ENCODE data around the gene KIF26B.

Gene KIF26B

GRCh38 chr1:245361951-245362350, 207.2 kb downstream of the KIF26B start:
- no peak for DNase-seq

- no peak for DNase-seq
Observed at GRCh38 chr1:245363461-245364200, 208.8 kb downstream of the KIF26B start.

- DNase-seq = no peak
Observed at GRCh38 chr1:245365095-245366020, 210.6 kb downstream of the KIF26B start.

GRCh38 chr1:245366886-245367285, 212.1 kb downstream of the KIF26B start:
- DNase-seq = no peak

DNA sequence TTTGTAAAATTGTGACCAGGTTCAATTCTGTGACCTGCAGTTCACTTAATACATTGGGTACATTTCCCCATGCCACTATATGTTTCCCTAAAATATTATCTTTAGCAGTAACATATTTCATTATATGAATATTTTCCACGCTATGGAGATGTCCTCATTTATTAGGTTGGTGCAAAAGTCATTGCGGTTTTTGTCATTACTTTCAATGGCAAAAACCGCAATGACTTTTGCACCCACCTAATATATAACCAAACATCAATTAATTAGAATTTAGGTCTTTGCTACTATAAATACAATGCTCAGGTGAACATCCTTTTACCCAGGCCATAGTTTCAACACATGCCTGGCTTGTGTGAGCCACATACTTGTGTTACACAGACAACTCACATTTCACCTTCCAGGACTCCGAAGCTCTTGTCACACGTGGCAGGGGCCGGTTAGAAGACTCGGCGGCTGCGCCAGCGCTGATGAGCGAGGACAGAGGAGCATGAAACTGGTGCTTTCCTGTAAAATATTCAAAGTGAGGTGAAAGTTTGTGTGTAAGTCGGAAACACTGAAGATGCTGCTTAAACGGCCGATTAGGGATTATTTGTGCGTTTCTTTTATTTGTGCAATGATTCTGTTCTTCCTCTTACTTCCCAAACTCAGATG, 215.5 kb downstream of the KIF26B start:
- no peak for DNase-seq

DNA sequence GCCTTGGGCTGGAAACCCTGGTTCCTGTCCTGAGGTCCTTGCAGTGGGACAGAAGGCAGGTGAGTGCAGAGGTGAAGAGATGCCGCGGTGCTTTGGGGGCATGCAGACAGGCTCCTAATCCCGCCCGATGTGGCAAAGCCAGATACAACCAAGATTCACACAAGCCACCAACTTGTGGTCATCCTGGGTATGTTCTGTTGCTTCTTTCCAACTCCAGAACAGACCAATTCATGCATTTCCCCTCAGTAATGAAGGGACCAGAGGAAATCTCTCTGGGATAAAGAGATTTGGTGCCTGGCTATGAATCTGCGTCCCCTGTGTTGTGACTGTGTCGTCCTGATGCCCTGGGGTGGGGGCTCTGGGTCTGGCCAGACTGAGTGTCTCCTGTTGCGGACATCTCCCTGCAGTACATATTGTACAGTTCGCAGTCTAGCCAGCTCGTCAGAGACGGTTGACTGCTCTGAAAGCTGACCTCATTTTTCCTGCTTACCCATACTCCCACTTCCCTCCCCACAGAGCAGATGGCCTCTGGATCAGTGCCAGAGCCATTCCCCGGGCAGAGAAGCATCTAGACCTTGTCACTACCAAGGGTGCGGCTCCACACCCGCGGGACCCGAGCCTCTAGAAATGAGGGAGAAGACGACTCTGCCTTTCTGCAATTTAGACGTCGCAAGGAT, 216.3 kb downstream of the KIF26B start:
- DNase-seq = no peak

DNA sequence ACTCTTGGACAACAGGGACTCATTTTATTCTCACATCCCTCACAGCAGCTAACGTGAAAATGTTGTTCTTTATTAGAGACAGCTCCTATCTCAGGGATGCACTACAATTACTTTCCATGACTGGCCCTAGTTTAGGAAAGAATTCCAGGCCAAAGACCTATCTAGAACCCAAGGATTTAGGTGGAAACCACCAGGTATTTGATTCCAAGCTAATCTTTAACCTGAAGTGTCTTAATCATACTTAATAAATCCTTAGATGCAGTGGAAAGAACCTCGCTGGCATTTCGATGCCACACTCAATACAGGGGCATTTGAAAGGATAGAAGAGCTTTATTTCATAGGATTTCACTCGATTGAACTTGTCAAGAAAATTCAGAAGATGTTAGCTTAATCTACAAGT, 218.3 kb downstream of the KIF26B start:
- no peak for DNase-seq

DNA sequence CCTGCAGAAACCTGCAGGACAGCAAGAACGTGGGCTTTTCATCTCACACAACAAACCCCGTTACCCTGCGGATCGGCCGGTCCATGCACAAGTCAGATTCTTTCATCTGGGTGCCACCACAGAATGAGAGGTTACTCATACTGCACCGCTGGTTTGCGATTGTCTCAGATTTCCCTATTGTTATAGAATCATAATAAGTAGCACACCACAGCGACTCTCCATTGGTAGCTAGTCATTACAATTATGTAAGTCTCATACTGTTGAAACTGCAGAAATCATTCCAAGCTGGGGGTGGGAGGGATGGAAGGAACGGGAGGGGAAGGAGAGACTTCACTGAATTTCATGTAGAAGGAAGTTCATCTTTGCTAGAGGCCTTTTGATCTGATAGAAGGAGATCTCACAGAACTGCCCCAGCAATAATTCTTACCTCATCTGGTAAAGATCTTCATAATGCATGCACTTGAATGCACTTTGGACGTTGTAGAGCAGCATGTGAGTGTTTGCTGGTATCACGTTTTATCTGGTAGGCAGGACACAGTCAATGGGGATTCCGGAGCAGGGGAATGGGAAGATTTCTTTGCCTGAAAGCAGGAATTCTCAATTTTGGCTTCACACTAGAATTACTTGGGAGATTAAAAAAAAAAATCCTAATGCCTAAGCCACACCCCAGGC, 221.1 kb downstream of the KIF26B start:
- DNase-seq = no peak

DNA sequence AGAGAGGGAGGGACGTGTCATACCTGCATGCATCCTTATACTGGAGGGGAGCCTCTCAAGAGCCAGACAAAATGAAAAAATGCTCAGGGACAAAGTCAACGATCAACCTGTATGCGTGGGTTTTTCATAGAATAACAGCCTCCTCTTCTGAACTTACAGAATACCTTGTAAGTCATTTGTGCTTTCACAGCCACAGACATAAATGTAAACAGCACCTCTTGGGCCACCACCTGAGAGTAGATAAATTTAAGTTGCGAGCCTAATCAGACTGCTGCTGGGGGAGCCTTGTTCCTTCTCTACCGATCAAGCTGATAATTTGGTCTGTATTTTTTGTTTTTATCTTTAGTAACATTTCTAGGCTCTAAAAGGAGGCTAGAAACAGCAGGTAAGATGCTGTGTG, 223.1 kb downstream of the KIF26B start:
- no peak for DNase-seq

DNA sequence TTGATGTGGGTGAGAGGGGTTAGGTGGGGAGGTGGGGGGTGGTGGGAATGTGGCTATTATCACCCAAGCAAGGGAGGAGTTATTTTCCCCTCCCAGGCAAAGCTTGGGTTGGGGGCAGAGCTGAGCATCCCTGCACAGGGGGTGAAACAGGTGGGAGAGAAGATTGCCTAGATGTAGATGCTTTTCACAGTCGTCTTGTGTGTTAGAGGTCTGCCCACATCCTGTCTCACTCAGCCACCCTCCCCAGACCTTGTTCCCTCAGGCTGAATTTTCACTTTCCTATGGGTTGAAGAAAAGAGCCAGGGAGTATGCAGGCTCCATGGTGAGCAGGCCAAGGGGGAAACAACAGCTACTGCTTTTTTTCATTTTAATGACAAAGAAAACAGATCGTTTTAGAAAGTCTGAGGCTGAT, 223.5 kb downstream of the KIF26B start:
- DNase-seq = no peak

GRCh38 chr1:245378745-245379144, 224.0 kb downstream of the KIF26B start:
- no peak for DNase-seq

GRCh38 chr1:245380790-245381535, 226.2 kb downstream of the KIF26B start:
- no peak for DNase-seq

- DNase-seq = no peak
Observed at GRCh38 chr1:245382981-245383380, 228.2 kb downstream of the KIF26B start.

DNA sequence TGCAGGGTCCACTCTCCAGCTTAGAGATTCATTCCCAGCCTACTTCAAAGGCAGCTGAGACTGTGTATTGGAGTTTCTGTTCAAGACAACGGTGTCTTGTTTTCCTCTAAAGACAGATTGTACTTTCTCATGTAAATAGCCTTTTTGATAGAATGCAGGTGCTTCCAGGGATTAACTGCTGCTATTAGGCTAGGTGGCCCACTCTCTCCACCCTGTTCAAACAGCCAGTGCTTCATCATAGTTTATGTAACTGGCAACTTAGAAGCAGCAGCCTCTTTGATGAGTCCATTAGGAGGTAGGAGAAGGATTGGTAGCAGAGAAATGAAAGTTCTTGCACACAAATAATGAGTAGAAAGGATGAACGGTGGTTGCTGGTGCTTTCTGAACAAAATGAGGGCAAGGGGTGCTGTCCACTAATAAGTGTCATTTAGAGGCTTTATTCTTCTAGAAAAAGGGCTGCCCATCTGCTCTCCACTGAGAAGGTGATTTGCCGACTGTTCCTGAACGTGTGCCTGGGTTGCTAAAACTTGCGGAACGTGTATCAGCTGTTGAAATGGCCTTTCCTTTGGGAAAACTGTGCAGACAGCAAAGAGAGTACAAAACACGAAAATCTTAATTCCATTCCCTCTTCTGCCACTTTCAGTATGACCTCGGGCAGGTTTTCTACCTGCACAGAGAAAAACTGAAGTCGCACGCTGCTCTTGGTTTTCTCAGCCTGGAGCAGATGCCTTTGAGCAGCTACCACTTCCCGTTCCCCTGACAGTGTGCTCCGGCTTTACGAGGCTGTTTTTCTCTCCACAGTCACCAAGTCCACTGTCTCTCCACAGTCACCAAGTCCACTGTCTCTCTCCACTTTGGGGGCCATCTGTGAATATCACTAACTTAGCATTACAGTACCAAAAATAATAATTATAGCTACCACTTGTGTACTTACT, 228.9 kb downstream of the KIF26B start:
- DNase-seq = no peak

DNA sequence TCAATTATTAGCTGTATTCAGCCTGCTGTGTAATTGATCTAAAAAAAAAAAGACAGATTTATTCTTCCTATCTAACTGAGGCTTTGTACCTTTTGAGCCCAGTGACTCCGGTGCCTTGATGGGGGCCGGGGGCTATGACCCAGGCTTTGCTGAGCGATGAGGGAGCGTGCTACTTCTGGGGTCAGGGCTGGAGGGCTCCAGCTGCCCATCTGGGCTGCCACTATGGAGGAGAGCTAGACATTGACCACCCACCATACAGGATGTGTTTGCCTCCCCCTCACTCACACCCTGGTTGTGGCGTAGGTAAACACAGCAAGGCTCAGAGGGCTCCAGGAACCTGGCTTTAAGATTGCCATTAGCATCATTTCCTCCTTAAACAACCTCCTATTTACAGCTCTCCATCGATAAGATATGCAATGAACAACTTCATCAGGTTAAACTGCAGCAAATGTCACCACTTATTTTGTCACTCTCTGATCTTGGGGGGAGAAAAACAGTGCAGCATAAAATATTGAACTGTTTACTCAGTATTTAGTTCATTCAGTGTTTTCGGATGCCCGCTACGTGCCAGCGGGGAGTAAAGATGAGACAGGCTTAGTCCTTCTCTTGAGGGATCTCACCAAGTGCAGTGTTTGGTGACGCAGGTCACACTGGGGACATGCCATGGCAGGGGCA, 231.6 kb downstream of the KIF26B start:
- no peak for DNase-seq

DNA sequence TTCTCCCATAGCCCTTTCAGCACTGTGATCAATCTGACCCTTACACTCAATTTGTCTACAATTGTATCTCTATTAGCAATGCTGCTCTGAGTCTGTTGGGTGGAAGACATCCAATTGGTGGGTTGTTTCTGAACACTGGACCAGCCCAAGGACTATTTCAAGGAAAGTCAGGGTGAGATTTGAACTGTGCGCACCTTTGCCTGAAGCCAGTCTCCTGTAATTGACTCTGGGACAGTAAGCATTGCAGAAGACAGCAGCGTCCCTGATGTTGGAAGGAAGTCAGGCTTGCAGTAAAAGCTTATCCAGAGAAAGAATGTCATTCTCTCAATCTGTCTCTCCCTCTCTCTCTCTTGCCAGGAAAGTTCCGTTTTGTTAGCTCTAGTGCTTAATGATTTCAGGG, 233.9 kb downstream of the KIF26B start:
- DNase-seq = no peak

DNA sequence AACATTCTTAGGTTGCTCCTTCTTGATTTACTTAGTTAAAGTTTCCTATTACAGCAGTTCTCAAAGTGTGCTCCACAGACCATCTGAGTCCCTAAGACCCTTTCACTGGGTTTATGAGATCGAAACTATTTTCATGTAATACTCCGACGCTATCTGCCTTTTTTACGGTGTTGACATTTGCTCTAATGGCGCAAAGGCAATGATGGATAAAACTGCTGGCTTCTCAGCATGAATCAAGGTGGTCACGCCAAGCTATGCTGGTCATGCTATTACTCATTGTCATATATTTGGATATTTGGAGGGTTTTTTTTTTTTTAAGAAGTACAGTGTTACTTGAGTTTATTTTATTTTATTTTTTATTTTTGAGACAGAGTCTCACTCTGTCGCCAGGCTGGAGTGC, 235.1 kb downstream of the KIF26B start:
- DNase-seq = no peak

- DNase-seq = no peak
Observed at GRCh38 chr1:245390975-245391374, 236.2 kb downstream of the KIF26B start.

DNA sequence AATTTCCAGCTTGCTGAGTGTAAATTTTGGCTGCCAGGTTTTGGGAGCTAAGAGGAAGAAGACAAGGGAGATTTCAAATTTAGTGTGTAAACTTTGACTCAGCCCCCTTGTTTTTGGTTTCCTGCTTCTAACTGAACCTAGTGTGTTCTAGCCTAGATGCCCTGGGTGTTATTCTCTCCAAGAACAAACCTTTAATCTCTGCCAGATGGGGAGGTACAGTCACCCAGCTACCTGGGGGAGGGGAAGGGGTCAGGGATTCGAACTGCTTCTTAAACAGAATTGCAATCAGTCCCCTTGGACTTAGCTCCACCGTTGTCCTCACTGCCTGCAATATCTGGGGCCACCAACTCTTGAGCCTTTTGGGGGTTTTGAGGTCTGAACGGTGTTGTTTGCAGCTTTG, 238.9 kb downstream of the KIF26B start:
- no peak for DNase-seq

GRCh38 chr1:245395680-245396079, 240.9 kb downstream of the KIF26B start:
- no peak for DNase-seq

Measured in activated effector memory CD4-positive, alpha-beta T cell treated with Interleukin-2 at 50 U/mL for 16 hours (primary cell).